Fibroblast of skin of right biceps (primary cell): ENCODE results near the gene TBC1D8.
A peak's percentile ranks its signal among the peaks of the same experiment; 100 is the strongest.

Experiments used
- DNase-seq: peaks from one replicate; pipeline ENCODE4 v3.0.0-alpha.2; 2013

Gene TBC1D8

GRCh38 chr2:101133492-101134100, 17.6 kb downstream of the TBC1D8 start:
- no peak for DNase-seq

- no peak for DNase-seq
Observed at GRCh38 chr2:101132202-101132601, 19.0 kb downstream of the TBC1D8 start.

- DNase-seq = no peak
Observed at GRCh38 chr2:101130081-101130480, 21.1 kb downstream of the TBC1D8 start.

GRCh38 chr2:101127319-101128056, 23.7 kb downstream of the TBC1D8 start:
- no peak for DNase-seq

- no peak for DNase-seq
Observed at GRCh38 chr2:101125808-101126207, 25.4 kb downstream of the TBC1D8 start.

- DNase-seq = no peak
Observed at GRCh38 chr2:101125374-101125773, 25.8 kb downstream of the TBC1D8 start.

- peak; percentile 36 for DNase-seq
Observed at GRCh38 chr2:101124643-101125366, 26.4 kb downstream of the TBC1D8 start.

- no peak for DNase-seq
Observed at GRCh38 chr2:101123795-101124471, 27.2 kb downstream of the TBC1D8 start.

- DNase-seq = no peak
Observed at GRCh38 chr2:101121174-101121573, 30.0 kb downstream of the TBC1D8 start.

GRCh38 chr2:101120124-101120996, 30.8 kb downstream of the TBC1D8 start:
- DNase-seq = no peak

- no peak for DNase-seq
Observed at GRCh38 chr2:101119431-101119830, 31.8 kb downstream of the TBC1D8 start.

GRCh38 chr2:101116841-101117552, 34.2 kb downstream of the TBC1D8 start:
- no peak for DNase-seq

- DNase-seq = no peak
Observed at GRCh38 chr2:101116348-101116747, 34.8 kb downstream of the TBC1D8 start.

GRCh38 chr2:101115664-101116063, 35.5 kb downstream of the TBC1D8 start:
- DNase-seq = no peak

- DNase-seq = no peak
Observed at GRCh38 chr2:101114815-101115214, 36.4 kb downstream of the TBC1D8 start.

- no peak for DNase-seq
Observed at GRCh38 chr2:101114268-101114783, 36.9 kb downstream of the TBC1D8 start.

GRCh38 chr2:101113441-101114267, 37.5 kb downstream of the TBC1D8 start:
- DNase-seq = peak; percentile 65

- no peak for DNase-seq
Observed at GRCh38 chr2:101112772-101113157, 38.4 kb downstream of the TBC1D8 start.

GRCh38 chr2:101111917-101112771, 39.0 kb downstream of the TBC1D8 start:
- peak; percentile 32 for DNase-seq
